Trophoblast cell (in vitro differentiated cells and primary cell): ENCODE results near the gene IRS2.

Experiments
- DNase-seq, 2 donors: peaks; one replicate each; pipeline ENCODE4 v3.0.0-alpha.2; 2016
- H2AFZ ChIP-seq: 2 replicates; pipeline ENCODE4 v1.6.1; 2013; ENCODE audit warnings: low read length, moderate library complexity, mild to moderate bottlenecking; ENCODE audit not compliant: insufficient read depth, poor library complexity
- H2AK5ac ChIP-seq: 2 replicates; pipeline ENCODE4 v1.6.1; 2013; ENCODE audit warnings: mild to moderate bottlenecking, low read length
- H2BK120ac ChIP-seq: 2 replicates; pipeline ENCODE4 v1.6.1; 2013; ENCODE audit warnings: low read length, mild to moderate bottlenecking, moderate library complexity; ENCODE audit not compliant: insufficient read depth, poor library complexity
- H2BK12ac ChIP-seq: 2 replicates; pipeline ENCODE4 v1.6.1; 2013; ENCODE audit warnings: mild to moderate bottlenecking, low read length, moderate library complexity
- H2BK5ac ChIP-seq: 2 replicates; pipeline ENCODE4 v1.6.1; 2013; ENCODE audit warnings: low read length, low read depth, moderate library complexity, mild to moderate bottlenecking; ENCODE audit not compliant: poor library complexity
- H3K14ac ChIP-seq: 2 replicates; pipeline ENCODE4 v1.6.1; 2013; ENCODE audit warnings: mild to moderate bottlenecking, low read length
- H3K18ac ChIP-seq: 2 replicates; pipeline ENCODE4 v1.6.1; 2013; ENCODE audit warnings: mild to moderate bottlenecking, low read length
- H3K23ac ChIP-seq: 2 replicates; pipeline ENCODE4 v1.6.1; 2013; ENCODE audit warnings: low read length
- H3K27ac ChIP-seq: 2 replicates; pipeline ENCODE4 v1.5.1; 2013; ENCODE audit warnings: low read depth, mild to moderate bottlenecking, inconsistent platforms, low read length, moderate library complexity
- H3K27me3 ChIP-seq: 2 replicates; pipeline ENCODE4 v1.6.1; 2013; ENCODE audit warnings: inconsistent platforms, mild to moderate bottlenecking, low read length, moderate library complexity; ENCODE audit not compliant: insufficient read depth
- H3K36me3 ChIP-seq, 2 experiments: 1 replicate in 1 of 2; 2 replicates in 1 of 2; pipeline ENCODE4 v1.6.1; 2013; ENCODE audit warnings: low read length in 2 of 2, mild to moderate bottlenecking in 2 of 2, moderate library complexity in 1 of 2; ENCODE audit not compliant: insufficient read depth in 2 of 2, control insufficient read depth in 1 of 2
- H3K4ac ChIP-seq: 2 replicates; pipeline ENCODE4 v1.6.1; 2013; ENCODE audit warnings: low read depth, mild to moderate bottlenecking, low read length, moderate library complexity
- H3K4me1 ChIP-seq, 2 experiments: 1 replicate in 1 of 2; 2 replicates in 1 of 2; pipeline ENCODE4 v1.6.1; 2013; ENCODE audit warnings: low read length in 2 of 2, mild to moderate bottlenecking in 2 of 2, moderate library complexity in 1 of 2; ENCODE audit not compliant: insufficient read depth in 2 of 2, control insufficient read depth in 1 of 2
- H3K4me2 ChIP-seq: 2 replicates; pipeline ENCODE4 v1.6.1; 2013; ENCODE audit warnings: inconsistent platforms, mild to moderate bottlenecking, low read length, moderate library complexity
- H3K4me3 ChIP-seq: 2 replicates; pipeline ENCODE4 v1.5.1; 2013; ENCODE audit warnings: mild to moderate bottlenecking, low read depth, low read length, inconsistent platforms
- H3K79me1 ChIP-seq: one replicate; pipeline ENCODE4 v1.6.1; 2013; ENCODE audit warnings: low read length
- H3K79me2 ChIP-seq: 2 replicates; pipeline ENCODE4 v1.6.1; 2013; ENCODE audit warnings: low read length, mild to moderate bottlenecking; ENCODE audit not compliant: control insufficient read depth, insufficient read depth, poor library complexity
- H3K9ac ChIP-seq: 2 replicates; pipeline ENCODE4 v1.6.1; 2013; ENCODE audit warnings: mild to moderate bottlenecking, low read length
- H3K9me3 ChIP-seq: 2 replicates; pipeline ENCODE4 v1.6.1; 2013; ENCODE audit warnings: low read depth, mild to moderate bottlenecking, control low read depth, inconsistent platforms, low read length; ENCODE audit not compliant: insufficient read depth
- H4K12ac ChIP-seq: 2 replicates; pipeline ENCODE4 v1.6.1; 2013; ENCODE audit warnings: low read depth, mild to moderate bottlenecking, low read length, moderate library complexity
- H4K8ac ChIP-seq: 2 replicates; pipeline ENCODE4 v1.6.1; 2013; ENCODE audit warnings: low read depth, mild to moderate bottlenecking, low read length, moderate library complexity
- H4K91ac ChIP-seq: one replicate; pipeline ENCODE4 v1.6.1; 2013; ENCODE audit warnings: low read depth, mild to moderate bottlenecking, low read length, moderate library complexity
- WGBS: extraction: QIAGEN DNeasy Blood & Tissue Kit; methylation state at CpG from one replicate; pipeline ENCODE4 v1.1.7; 2013; ENCODE audit warnings: missing lambda C conversion rate; ENCODE audit not compliant: insufficient read length, insufficient coverage; ENCODE audit errors: extremely low coverage; 5-methylcytosine and 5-hydroxymethylcytosine counted together

The IRS2 gene

GRCh38 chr13:109741966-109742365 is 44.4 kb downstream of the IRS2 start:
- Histone ChIP-seq H2BK12ac (no peak overlapping the region), H3K23ac (no peak overlapping the region), H4K8ac (no peak overlapping the region), H3K27me3 (no peaks in the 10 kb centered on the region), H3K4me3 (no peak overlapping the region), H3K36me3 (no peaks in the 10 kb centered on the region), H3K4ac (no peak overlapping the region), H3K9ac (no peak overlapping the region), H3K14ac (no peak overlapping the region), H4K12ac (no peak overlapping the region), H3K79me1 (no peaks in the 10 kb centered on the region), H2AK5ac (no peak overlapping the region), H3K4me2 (no peak overlapping the region), H2AFZ (no peak overlapping the region), H3K9me3 (no peaks in the 10 kb centered on the region), H3K18ac (no peak overlapping the region), H4K91ac (no peak overlapping the region), H3K4me1 (peaks cover 4 to 10% of the 10 kb centered on the region in 2 experiments), H2BK120ac (no peak overlapping the region), H2BK5ac (no peak overlapping the region), H3K27ac (no peak overlapping the region), H3K79me2 (no peaks in the 10 kb centered on the region)
- no peak for DNase-seq
- no CpG with 5 or more reads among the region's 7 CpGs for WGBS

- Histone ChIP-seq H3K79me1 (no peaks in the 10 kb centered on the region), H2BK120ac (no peak overlapping the region), H3K4me3 (no peak overlapping the region), H2BK5ac (no peak overlapping the region), H3K9me3 (no peaks in the 10 kb centered on the region), H3K9ac (no peak overlapping the region), H3K23ac (no peak overlapping the region), H4K8ac (no peak overlapping the region), H4K12ac (no peak overlapping the region), H2AK5ac (no peak overlapping the region), H3K79me2 (no peaks in the 10 kb centered on the region), H3K27me3 (no peaks in the 10 kb centered on the region), H4K91ac (no peak overlapping the region), H3K36me3 (no peaks in the 10 kb centered on the region), H3K18ac (no peak overlapping the region), H3K4ac (no peak overlapping the region), H3K27ac (no peak overlapping the region), H2BK12ac (no peak overlapping the region), H3K4me2 (no peak overlapping the region), H3K4me1 (peaks cover 4 to 10% of the 10 kb centered on the region in 2 experiments), H2AFZ (no peak overlapping the region), H3K14ac (no peak overlapping the region)
- DNase-seq: no peak
- no CpG with 5 or more reads among the region's 10 CpGs for WGBS
Measured at GRCh38 chr13:109740721-109741120, 45.7 kb downstream of the IRS2 start.

DNA sequence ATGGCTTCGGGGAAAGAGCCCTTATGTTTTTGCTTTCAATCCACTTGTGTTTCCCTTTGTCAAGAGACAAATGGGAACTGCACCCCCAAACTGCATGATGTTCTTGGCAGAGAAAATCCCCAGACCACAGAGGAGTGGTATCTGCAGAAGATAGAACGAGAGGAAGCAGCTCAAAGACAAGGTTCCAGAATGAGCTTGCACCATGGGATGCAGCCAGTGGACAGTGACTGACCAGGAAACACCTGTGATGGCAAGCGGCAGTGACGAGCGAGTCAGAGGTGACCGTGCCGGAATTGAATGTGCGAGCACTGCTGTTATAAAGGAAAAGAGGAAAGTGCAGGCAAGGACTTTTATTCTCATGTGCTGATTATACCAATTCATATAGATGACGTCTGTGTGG is 46.3 kb downstream of the IRS2 start:
- H3K18ac ChIP-seq: no peak overlapping the region
- no peak overlapping the region for H2AK5ac ChIP-seq
- DNase-seq: no peak
- H3K4me1 ChIP-seq: peaks cover 4 to 10% of the 10 kb centered on the region in 2 experiments
- H3K9ac ChIP-seq: no peak overlapping the region
- no peak overlapping the region for H2BK5ac ChIP-seq
- no peak overlapping the region for H3K27ac ChIP-seq
- H4K8ac ChIP-seq: no peak overlapping the region
- H2BK120ac ChIP-seq: no peak overlapping the region
- H3K23ac ChIP-seq: no peak overlapping the region
- H4K91ac ChIP-seq: no peak overlapping the region
- H3K4me2 ChIP-seq: no peak overlapping the region
- no peaks in the 10 kb centered on the region for H3K79me2 ChIP-seq
- H3K14ac ChIP-seq: no peak overlapping the region
- no CpG with 5 or more reads among the region's 9 CpGs for WGBS
- no peak overlapping the region for H4K12ac ChIP-seq
- H3K36me3 ChIP-seq: no peaks in the 10 kb centered on the region
- no peaks in the 10 kb centered on the region for H3K79me1 ChIP-seq
- H3K9me3 ChIP-seq: no peaks in the 10 kb centered on the region
- no peak overlapping the region for H2AFZ ChIP-seq
- H3K4ac ChIP-seq: no peak overlapping the region
- no peak overlapping the region for H2BK12ac ChIP-seq
- no peaks in the 10 kb centered on the region for H3K27me3 ChIP-seq
- H3K4me3 ChIP-seq: no peak overlapping the region

DNA sequence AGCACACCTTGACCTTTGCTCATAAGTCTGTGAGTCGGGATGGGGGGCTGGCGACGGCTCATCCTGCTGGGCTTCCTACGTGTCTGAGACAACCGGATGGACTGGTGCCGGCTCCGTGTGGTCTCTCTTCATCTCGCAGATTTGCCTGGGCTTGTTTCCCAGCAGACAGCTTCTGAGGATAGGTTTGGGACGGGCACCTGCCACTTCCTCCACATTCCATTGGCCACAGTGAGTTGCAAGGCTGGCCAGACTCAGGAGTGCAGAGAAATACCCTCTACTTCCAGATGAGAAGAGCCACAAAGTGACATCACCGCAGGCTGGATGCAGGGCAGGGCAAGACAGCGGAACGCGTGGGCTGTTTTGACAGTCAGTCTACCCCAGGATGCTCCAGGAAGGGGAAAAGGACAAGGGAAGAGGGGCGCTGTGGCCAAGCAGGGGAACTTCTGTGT is 48.1 kb downstream of the IRS2 start:
- Histone ChIP-seq H2BK5ac (no peak overlapping the region), H4K91ac (no peak overlapping the region), H2BK12ac (no peak overlapping the region), H2AFZ (no peak overlapping the region), H4K12ac (no peak overlapping the region), H3K4me3 (no peak overlapping the region), H3K79me2 (no peaks in the 10 kb centered on the region), H3K9me3 (peaks cover 2% of the 10 kb centered on the region), H3K27ac (no peak overlapping the region), H2AK5ac (no peak overlapping the region), H3K4me2 (no peak overlapping the region), H3K4me1 (peaks cover 0 to 5% of the 10 kb centered on the region in 2 experiments), H3K79me1 (no peaks in the 10 kb centered on the region), H3K9ac (no peak overlapping the region), H3K14ac (no peak overlapping the region), H3K4ac (no peak overlapping the region), H3K27me3 (no peaks in the 10 kb centered on the region), H3K23ac (no peak overlapping the region), H3K18ac (no peak overlapping the region), H2BK120ac (no peak overlapping the region), H4K8ac (no peak overlapping the region), H3K36me3 (no peaks in the 10 kb centered on the region)
- WGBS: no CpG with 5 or more reads among the region's 14 CpGs
- DNase-seq: peak; percentile 20 to 48
